ENCODE data around the gene GRM5.

- TF ChIP-seq CTCF (IDR thresholded peaks at IDR 0.05): no peak
- no peak for TF ChIP-seq POLR2A (IDR thresholded peaks at IDR 0.05)
- no peak for TF ChIP-seq POLR2AphosphoS5 (IDR thresholded peaks at IDR 0.05)
Observed at GRCh38 chr11:88575916-88576315, 489.9 kb downstream of the GRM5 start.

Data from stomach (tissue), 4 donors.